ENCODE results near the gene MTA3. TPM values are rescaled to one million over a fixed set of nuclear protein-coding genes. Genes with fewer than 3 reads are reported as not detected.

MTA3 gene
- total RNA-seq, 2 experiments from 2014 or later, result 27.0 to 30.9 TPM

- H3K9me3 Mint-ChIP-seq, result no peaks in the 10 kb centered on the region
- H3K27ac ChIP-seq (ENCODE audit: low read depth in 1 of 2, low read length in 2 of 2), result no peak overlapping the region
- H3K9me3 ChIP-seq (ENCODE audit: control insufficient read depth in 1 of 2, insufficient read depth in 1 of 2, low read length in 2 of 2), result peaks cover 0 to 3% of the 10 kb centered on the region in 2 experiments
- peaks cover 20 to 25% of the 10 kb centered on the region in 2 experiments for H3K27me3 ChIP-seq (ENCODE audit: control insufficient read depth in 1 of 2, insufficient read depth in 2 of 2, low read length in 2 of 2)
- peak overlapping the region; percentile 72 for H3K4me3 Mint-ChIP-seq
- no peak for DNase-seq
- intact Hi-C loops (cut with DNase I, micrococcal nuclease), result no loop called here
- no peak for TF ChIP-seq CTCF (IDR thresholded peaks at IDR 0.05)
- H3K36me3 ChIP-seq (ENCODE audit: insufficient read depth, low read length), result no peaks in the 10 kb centered on the region
- H3K27me3 Mint-ChIP-seq, result peaks cover 40% of the 10 kb centered on the region
- POLR2A ChIA-PET, result interaction anchor here (5.6 kb wide), 1 partner anchor 16 kb away, joined by 44 read pairs; no protein-coding TSS in a partner anchor
- no peak overlapping the region for H3K27ac Mint-ChIP-seq
- no peaks in the 10 kb centered on the region for H3K36me3 Mint-ChIP-seq (ENCODE audit: low read depth)
- CTCF ChIA-PET, result interaction anchor here (0.6 kb wide), 1 partner anchor 715 kb away, joined by 3 read pairs; no protein-coding TSS in a partner anchor
- H3K4me1 ChIP-seq (ENCODE audit: insufficient read depth, low read length), result peaks cover 22% of the 10 kb centered on the region
- H3K4me1 Mint-ChIP-seq (ENCODE audit: low read depth), result peaks cover 30% of the 10 kb centered on the region
- H3K4me3 ChIP-seq (ENCODE audit: low read length), result no peak overlapping the region
- no peak for ATAC-seq (ENCODE audit: poor library complexity)
Measured at GRCh38 chr2:42794271-42795046, 226.0 kb downstream of the MTA3 start.

GRCh38 chr2:42795275-42795674 lies 226.8 kb downstream of the MTA3 start:
- DNase-seq, result no peak
- H3K9me3 ChIP-seq (ENCODE audit: control insufficient read depth in 1 of 2, insufficient read depth in 1 of 2, low read length in 2 of 2), result no peaks in the 10 kb centered on the region
- H3K27ac ChIP-seq (ENCODE audit: low read depth in 1 of 2, low read length in 2 of 2), result no peak overlapping the region
- peaks cover 22% of the 10 kb centered on the region for H3K4me1 ChIP-seq (ENCODE audit: insufficient read depth, low read length)
- intact Hi-C loops (cut with DNase I, micrococcal nuclease), result no loop called here
- TF ChIP-seq CTCF (IDR thresholded peaks at IDR 0.05), result no peak
- no peak overlapping the region for H3K4me3 ChIP-seq (ENCODE audit: low read length)
- Mint-ChIP-seq H3K9me3 (no peaks in the 10 kb centered on the region), H3K4me1 (ENCODE audit: low read depth) (peaks cover 30% of the 10 kb centered on the region), H3K36me3 (ENCODE audit: low read depth) (no peaks in the 10 kb centered on the region), H3K27me3 (peaks cover 34% of the 10 kb centered on the region), H3K27ac (no peak overlapping the region), H3K4me3 (no peak overlapping the region)
- ATAC-seq (ENCODE audit: poor library complexity), result no peak
- peaks cover 17 to 24% of the 10 kb centered on the region in 2 experiments for H3K27me3 ChIP-seq (ENCODE audit: control insufficient read depth in 1 of 2, insufficient read depth in 2 of 2, low read length in 2 of 2)
- ChIA-PET POLR2A (interaction anchor here (5.6 kb wide), 1 partner anchor 15 kb away, joined by 44 read pairs; no protein-coding TSS in a partner anchor), CTCF (no interaction called here)
- no peaks in the 10 kb centered on the region for H3K36me3 ChIP-seq (ENCODE audit: insufficient read depth, low read length)

GRCh38 chr2:42795841-42796301 lies 227.4 kb downstream of the MTA3 start:
- POLR2A ChIA-PET, result interaction anchor here (0.9 to 5.6 kb wide), 2 partner anchors 14 to 18 kb away, joined by 3 to 44 read pairs; no protein-coding TSS in a partner anchor
- Histone ChIP-seq H3K4me1 (ENCODE audit: insufficient read depth, low read length) (peaks cover 22% of the 10 kb centered on the region), H3K27me3 (ENCODE audit: control insufficient read depth in 1 of 2, insufficient read depth in 2 of 2, low read length in 2 of 2) (peaks cover 17 to 18% of the 10 kb centered on the region in 2 experiments), H3K36me3 (ENCODE audit: insufficient read depth, low read length) (no peaks in the 10 kb centered on the region), H3K9me3 (ENCODE audit: control insufficient read depth in 1 of 2, insufficient read depth in 1 of 2, low read length in 2 of 2) (no peaks in the 10 kb centered on the region), H3K27ac (ENCODE audit: low read depth in 1 of 2, low read length in 2 of 2) (no peak overlapping the region), H3K4me3 (ENCODE audit: low read length) (no peak overlapping the region)
- CTCF ChIA-PET, result no interaction called here
- no peaks in the 10 kb centered on the region for H3K9me3 Mint-ChIP-seq
- no peaks in the 10 kb centered on the region for H3K36me3 Mint-ChIP-seq (ENCODE audit: low read depth)
- no peak overlapping the region for H3K27ac Mint-ChIP-seq
- DNase-seq, result no peak
- H3K4me1 Mint-ChIP-seq (ENCODE audit: low read depth), result peaks cover 34% of the 10 kb centered on the region
- H3K4me3 Mint-ChIP-seq, result no peak overlapping the region
- TF ChIP-seq CTCF (IDR thresholded peaks at IDR 0.05), result no peak
- ATAC-seq (ENCODE audit: poor library complexity), result no peak
- peaks cover 28% of the 10 kb centered on the region for H3K27me3 Mint-ChIP-seq
- intact Hi-C loops (cut with DNase I, micrococcal nuclease), result no loop called here
